H9 (cell line): ENCODE results near the gene PLGRKT. TPM values are rescaled to one million over a fixed set of nuclear protein-coding genes. Genes with fewer than 3 reads are reported as not detected.
A peak's percentile ranks its signal among the peaks of the same experiment; 100 is the strongest.

Experiments
- DNase-seq: peaks from one replicate; pipeline ENCODE4 v3.0.0-alpha.2; 2017
- H2AFZ ChIP-seq: one replicate; pipeline ENCODE4 v1.6.1; 2013; ENCODE audit warnings: mild to moderate bottlenecking, low read length, control low read depth, moderate library complexity
- H2AK5ac ChIP-seq: 2 replicates; pipeline ENCODE4 v1.6.1; 2013; ENCODE audit warnings: low read length, control low read depth, mixed read lengths; ENCODE audit not compliant: insufficient read length
- H2BK120ac ChIP-seq: one replicate; pipeline ENCODE4 v1.6.1; 2013; ENCODE audit warnings: low read depth, mild to moderate bottlenecking, low read length, control low read depth, inconsistent platforms; ENCODE audit not compliant: poor library complexity, severe bottlenecking
- H2BK12ac ChIP-seq: 2 replicates; pipeline ENCODE4 v1.6.1; 2013; ENCODE audit warnings: low read length, control low read depth, mixed read lengths, low read depth; ENCODE audit not compliant: insufficient read length
- H2BK15ac ChIP-seq: 2 replicates; pipeline ENCODE4 v1.6.1; 2013; ENCODE audit warnings: low read depth, low read length, control low read depth
- H2BK20ac ChIP-seq: one replicate; pipeline ENCODE4 v1.6.1; 2013; ENCODE audit warnings: low read depth, mild to moderate bottlenecking, low read length, control low read depth, inconsistent platforms; ENCODE audit not compliant: poor library complexity, severe bottlenecking
- H2BK5ac ChIP-seq: 2 replicates; pipeline ENCODE4 v1.6.1; 2013; ENCODE audit warnings: low read length, control low read depth, mixed read lengths; ENCODE audit not compliant: insufficient read length
- H3K14ac ChIP-seq: 2 replicates; pipeline ENCODE4 v1.6.1; 2013; ENCODE audit warnings: low read length, control low read depth; ENCODE audit not compliant: insufficient read depth
- H3K18ac ChIP-seq: 2 replicates; pipeline ENCODE4 v1.6.1; 2013; ENCODE audit warnings: low read depth, mild to moderate bottlenecking, mixed read lengths, low read length, control low read depth; ENCODE audit not compliant: insufficient read length
- H3K23ac ChIP-seq: 2 replicates; pipeline ENCODE4 v1.6.1; 2013; ENCODE audit warnings: low read length, control low read depth, mixed read lengths, low read depth; ENCODE audit not compliant: insufficient read length
- H3K23me2 ChIP-seq: 2 replicates; pipeline ENCODE4 v1.6.1; 2013; ENCODE audit warnings: low read depth, mild to moderate bottlenecking, mixed read lengths, low read length, control low read depth; ENCODE audit not compliant: insufficient read length, poor library complexity, severe bottlenecking
- H3K27ac ChIP-seq: 2 replicates; pipeline ENCODE4 v1.5.1; 2013; ENCODE audit warnings: low read length, control low read depth, mixed read lengths, low read depth; ENCODE audit not compliant: insufficient read length
- H3K27me3 ChIP-seq: 2 replicates; pipeline ENCODE4 v1.6.1; 2013; ENCODE audit warnings: low read length, control low read depth, inconsistent platforms; ENCODE audit not compliant: insufficient read depth
- H3K4ac ChIP-seq: 2 replicates; pipeline ENCODE4 v1.6.1; 2013; ENCODE audit warnings: low read depth, mild to moderate bottlenecking, control low read depth, inconsistent platforms, low read length, moderate library complexity
- H3K4me1 ChIP-seq: 2 replicates; pipeline ENCODE4 v1.6.1; 2013; ENCODE audit warnings: low read length, control low read depth, inconsistent platforms; ENCODE audit not compliant: insufficient read depth
- H3K4me2 ChIP-seq: 2 replicates; pipeline ENCODE4 v1.6.1; 2013; ENCODE audit warnings: low read length, control low read depth, mixed read lengths; ENCODE audit not compliant: insufficient read length, insufficient read depth
- H3K56ac ChIP-seq: 2 replicates; pipeline ENCODE4 v1.6.1; 2013; ENCODE audit warnings: low read depth, mild to moderate bottlenecking, mixed read lengths, low read length, control low read depth; ENCODE audit not compliant: insufficient read length
- H3K79me1 ChIP-seq: 2 replicates; pipeline ENCODE4 v1.6.1; 2013; ENCODE audit warnings: low read depth, mild to moderate bottlenecking, moderate library complexity, low read length, control low read depth, inconsistent platforms; ENCODE audit not compliant: insufficient read depth, poor library complexity, severe bottlenecking
- H3K79me2 ChIP-seq: 2 replicates; pipeline ENCODE4 v1.6.1; 2013; ENCODE audit warnings: low read length, control low read depth, inconsistent platforms; ENCODE audit not compliant: insufficient read depth
- H3K9ac ChIP-seq: 2 replicates; pipeline ENCODE4 v1.6.1; 2013; ENCODE audit warnings: low read length, control low read depth, mixed read lengths; ENCODE audit not compliant: insufficient read length; ENCODE audit errors: extremely low read depth
- H3K9me3 ChIP-seq: one replicate; pipeline ENCODE4 v1.6.1; 2013; ENCODE audit warnings: low read depth, low read length, inconsistent platforms; ENCODE audit not compliant: control insufficient read depth
- H3T11ph ChIP-seq: one replicate; pipeline ENCODE4 v1.6.1; 2013; ENCODE audit warnings: mild to moderate bottlenecking, low read length, control low read depth, inconsistent platforms
- H4K20me1 ChIP-seq: one replicate; pipeline ENCODE4 v1.6.1; 2013; ENCODE audit not compliant: control insufficient read depth, insufficient read length, insufficient read depth
- H4K5ac ChIP-seq: 2 replicates; pipeline ENCODE4 v1.6.1; 2013; ENCODE audit warnings: low read depth, mild to moderate bottlenecking, mixed read lengths, low read length, control low read depth; ENCODE audit not compliant: insufficient read length
- H4K8ac ChIP-seq: replicated peaks from 2 replicates; pipeline ENCODE4 v1.6.1; 2013; ENCODE audit warnings: low read length, control low read depth, mixed read lengths, low read depth; ENCODE audit not compliant: insufficient read length
- H4K91ac ChIP-seq: 2 replicates; pipeline ENCODE4 v1.6.1; 2013; ENCODE audit warnings: low read depth, mild to moderate bottlenecking, moderate library complexity, mixed read lengths, low read length, control low read depth; ENCODE audit not compliant: insufficient read length
- H3K27ac Mint-ChIP-seq, 3 experiments: 2 replicates in 2 of 3; 3 replicates in 1 of 3; pipeline ENCODE4 v1.8.0; 2020 to 2021; ENCODE audit warnings: mixed read lengths in 3 of 3, mild to moderate bottlenecking in 1 of 3, moderate library complexity in 1 of 3
- H3K27me3 Mint-ChIP-seq: 2 replicates; pipeline ENCODE4 v1.8.0; 2021; ENCODE audit warnings: low read depth, mild to moderate bottlenecking, moderate library complexity, mixed read lengths
- H3K36me3 Mint-ChIP-seq, 3 experiments: 2 replicates in 2 of 3; 3 replicates in 1 of 3; pipeline ENCODE4 v1.8.0; 2020 to 2021; ENCODE audit warnings: low read depth in 3 of 3, mixed read lengths in 3 of 3; ENCODE audit not compliant: insufficient read depth in 1 of 3
- H3K4me1 Mint-ChIP-seq, 2 experiments: 2 replicates each; pipeline ENCODE4 v1.8.0; 2020; ENCODE audit warnings: mixed read lengths in 2 of 2
- H3K4me3 Mint-ChIP-seq, 2 experiments: 2 replicates in 1 of 2; 3 replicates in 1 of 2; pipeline ENCODE4 v1.8.0; 2020 to 2021; ENCODE audit warnings: mild to moderate bottlenecking in 2 of 2, mixed read lengths in 2 of 2, moderate library complexity in 1 of 2
- H3K9me3 Mint-ChIP-seq, 2 experiments: 2 replicates in 1 of 2; 3 replicates in 1 of 2; pipeline ENCODE4 v1.8.0; 2020; ENCODE audit warnings: mild to moderate bottlenecking in 2 of 2, mixed read lengths in 2 of 2, moderate library complexity in 1 of 2
- WGBS: extraction: QIAGEN DNeasy Blood & Tissue Kit; methylation state at CpG from one replicate; pipeline ENCODE4 v1.1.7; 2013; ENCODE audit warnings: missing lambda C conversion rate, low lambda C conversion rate, mixed read lengths; ENCODE audit not compliant: insufficient read length; ENCODE audit errors: extremely low coverage; 5-methylcytosine and 5-hydroxymethylcytosine counted together
- total RNA-seq: library from RNA; stranded (reverse); gene quantifications from 2 replicates; pipeline ENCODE4 v1.2.1, GENCODE V29; 2021
- TF ChIP-seq, protein P1 (sequence below): fragments of 200-600 bp; sonication (generic); conservative IDR thresholded peaks from 3 replicates; pipeline ENCODE4 v1.8.0; 2021; ENCODE audit warnings: antibody characterized with exemption, mild to moderate bottlenecking

Gene PLGRKT
- total RNA-seq, 1 experiment from 2014 or later: 19.6 TPM

DNA sequence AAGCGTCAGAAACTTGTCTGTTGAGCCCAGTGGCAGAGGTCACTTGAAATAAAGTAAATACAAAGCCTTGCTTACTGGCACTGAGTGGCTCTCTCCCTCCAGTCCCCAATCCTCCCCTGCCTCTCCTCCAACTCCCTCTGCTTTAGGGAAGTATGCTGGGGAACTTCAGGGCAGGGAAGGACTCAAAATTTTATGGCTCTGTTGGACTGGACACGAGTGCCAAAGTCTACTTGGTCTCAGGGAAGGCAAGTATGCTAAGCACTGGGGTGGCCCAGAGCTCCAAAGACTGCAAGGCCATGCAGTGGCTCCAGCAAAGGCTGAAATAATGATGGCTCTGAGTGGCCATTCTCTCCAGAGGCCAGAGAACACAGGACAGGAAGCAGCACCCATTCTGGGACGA lies 9.6 kb downstream of the PLGRKT start:
- no peak overlapping the region for H4K91ac ChIP-seq
- no peak overlapping the region for H3K23ac ChIP-seq
- no peaks in the 10 kb centered on the region for H3K23me2 ChIP-seq
- no peak overlapping the region for H3K4ac ChIP-seq
- H3K4me1 ChIP-seq: no peaks in the 10 kb centered on the region
- no peak overlapping the region for H4K8ac ChIP-seq
- no peaks in the 10 kb centered on the region for H3K27me3 ChIP-seq
- no peak for DNase-seq
- peaks cover 18 to 24% (median 24%) of the 10 kb centered on the region in 3 experiments for H3K36me3 Mint-ChIP-seq
- no peak overlapping the region for H2BK5ac ChIP-seq
- H2AK5ac ChIP-seq: no peak overlapping the region
- H3K4me1 Mint-ChIP-seq: peaks cover 7 to 11% of the 10 kb centered on the region in 2 experiments
- no peak overlapping the region for H3K27ac ChIP-seq
- no peaks in the 10 kb centered on the region for H3K27me3 Mint-ChIP-seq
- H3K18ac ChIP-seq: no peak overlapping the region
- no peak overlapping the region for H2BK120ac ChIP-seq
- no peak overlapping the region for H3K4me2 ChIP-seq
- H3K79me1 ChIP-seq: no peaks in the 10 kb centered on the region
- no peak overlapping the region for H3T11ph ChIP-seq
- no peak overlapping the region for H3K9ac ChIP-seq
- no peaks in the 10 kb centered on the region for H4K20me1 ChIP-seq
- H4K5ac ChIP-seq: no peak overlapping the region
- H2AFZ ChIP-seq: no peak overlapping the region
- TF ChIP-seq, protein P1, sequence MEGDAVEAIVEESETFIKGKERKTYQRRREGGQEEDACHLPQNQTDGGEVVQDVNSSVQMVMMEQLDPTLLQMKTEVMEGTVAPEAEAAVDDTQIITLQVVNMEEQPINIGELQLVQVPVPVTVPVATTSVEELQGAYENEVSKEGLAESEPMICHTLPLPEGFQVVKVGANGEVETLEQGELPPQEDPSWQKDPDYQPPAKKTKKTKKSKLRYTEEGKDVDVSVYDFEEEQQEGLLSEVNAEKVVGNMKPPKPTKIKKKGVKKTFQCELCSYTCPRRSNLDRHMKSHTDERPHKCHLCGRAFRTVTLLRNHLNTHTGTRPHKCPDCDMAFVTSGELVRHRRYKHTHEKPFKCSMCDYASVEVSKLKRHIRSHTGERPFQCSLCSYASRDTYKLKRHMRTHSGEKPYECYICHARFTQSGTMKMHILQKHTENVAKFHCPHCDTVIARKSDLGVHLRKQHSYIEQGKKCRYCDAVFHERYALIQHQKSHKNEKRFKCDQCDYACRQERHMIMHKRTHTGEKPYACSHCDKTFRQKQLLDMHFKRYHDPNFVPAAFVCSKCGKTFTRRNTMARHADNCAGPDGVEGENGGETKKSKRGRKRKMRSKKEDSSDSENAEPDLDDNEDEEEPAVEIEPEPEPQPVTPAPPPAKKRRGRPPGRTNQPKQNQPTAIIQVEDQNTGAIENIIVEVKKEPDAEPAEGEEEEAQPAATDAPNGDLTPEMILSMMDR: no peak
- H2BK20ac ChIP-seq: no peak overlapping the region
- H3K9me3 Mint-ChIP-seq: peaks cover 10 to 14% of the 10 kb centered on the region in 2 experiments
- H2BK12ac ChIP-seq: no peak overlapping the region
- H2BK15ac ChIP-seq: no peak overlapping the region
- peak overlapping the region in 1 of 3 experiments; percentile 74; a peak in 2 of 7 replicates for H3K27ac Mint-ChIP-seq
- no peaks in the 10 kb centered on the region for H3K9me3 ChIP-seq
- H3K79me2 ChIP-seq: no peaks in the 10 kb centered on the region
- H3K56ac ChIP-seq: no peak overlapping the region
- no CpG with 5 or more reads among the region's 3 CpGs for WGBS
- no peak overlapping the region for H3K4me3 Mint-ChIP-seq
- no peak overlapping the region; the same call in 1 of the 2 replicates for H3K14ac ChIP-seq
